Measurements from ENCODE around the gene OR5L1. TPM values are rescaled to one million over a fixed set of nuclear protein-coding genes. Genes with fewer than 3 reads are reported as not detected.

OR5L1 gene
- total RNA-seq (not detected), polyA plus RNA-seq (not detected)
- long read RNA-seq, donor 1: 0 reads
- long read RNA-seq, donor 2: 0 reads

GRCh38 chr11:55811067-55811466 is at the start of gene OR5L1:
OR5L1 (plus strand) TSS chr11:55811367; CDS start chr11:55811467, 100 bp downstream.
- Histone ChIP-seq H3K4me1 (no peaks in the 10 kb centered on the region), H3K27me3 (ENCODE audit: insufficient read depth in 3 of 3, low read length in 2 of 3) (no peaks in the 10 kb centered on the region), H3K4me3 (no peak within 1 kb of the TSS), H3K27ac (no peak within 1 kb of the TSS), H3K36me3 (ENCODE audit: insufficient read depth in 1 of 2, low read depth in 1 of 2) (no peaks in the 10 kb centered on the region), H3K9me3 (no peaks in the 10 kb centered on the region)
- intact Hi-C loops (cut with DNase I): no loop called here
- WGBS, 3 donors: 85 to 93% (median 86%) methylated on average over 1 of the region's 1 CpG
- no peak for TF ChIP-seq CTCF (IDR thresholded peaks at IDR 0.05)
- DNase-seq: no peak
- ATAC-seq: no peak

- ATAC-seq: no peak
- no peak for TF ChIP-seq CTCF (IDR thresholded peaks at IDR 0.05)
Observed at GRCh38 chr11:55773138-55773537, 38.0 kb upstream of the OR5L1 start, which contains the start of gene OR5D13. OR5D13 (plus strand) TSS chr11:55773438; CDS start chr11:55773438, 0 bp downstream.

GRCh38 chr11:55791606-55792005 is 19.6 kb upstream of the OR5L1 start:
- no peak for TF ChIP-seq CTCF (IDR thresholded peaks at IDR 0.05)
- Histone ChIP-seq H3K27me3 (ENCODE audit: insufficient read depth in 3 of 3, low read length in 2 of 3) (no peaks in the 10 kb centered on the region), H3K9me3 (no peaks in the 10 kb centered on the region), H3K27ac (no peak overlapping the region), H3K36me3 (ENCODE audit: insufficient read depth in 1 of 2, low read depth in 1 of 2) (no peaks in the 10 kb centered on the region), H3K4me3 (no peak overlapping the region), H3K4me1 (no peaks in the 10 kb centered on the region)
- WGBS, 3 donors: 81 to 85% (median 82%) methylated on average over 1 of the region's 1 CpG
- intact Hi-C loops (cut with DNase I): no loop called here
- DNase-seq (no peak), ATAC-seq (no peak)

More at GRCh38 chr11:55773138-55773537, 38.0 kb upstream of the OR5L1 start, which contains the start of gene OR5D13:
- intact Hi-C loops (cut with DNase I): no loop called here
- Histone ChIP-seq H3K27me3 (ENCODE audit: insufficient read depth in 3 of 3, low read length in 2 of 3) (peaks cover 0 to 2% (median 0%) of the 10 kb centered on the region in 3 donors), H3K4me3 (no peak within 1 kb of the TSS), H3K4me1 (no peaks in the 10 kb centered on the region), H3K9me3 (peaks cover 2% of the 10 kb centered on the region), H3K36me3 (ENCODE audit: insufficient read depth in 1 of 2, low read depth in 1 of 2) (no peaks in the 10 kb centered on the region), H3K27ac (no peak within 1 kb of the TSS)
- DNase-seq: no peak

GRCh38 chr11:55793321-55793720 is 17.8 kb upstream of the OR5L1 start:
- no peak overlapping the region for H3K4me3 ChIP-seq

More at GRCh38 chr11:55793321-55793720, 17.8 kb upstream of the OR5L1 start:
- 42 to 70% (median 59%) methylated on average over 2 of the region's 2 CpGs for WGBS, 3 donors
- Histone ChIP-seq H3K4me1 (no peaks in the 10 kb centered on the region), H3K9me3 (no peaks in the 10 kb centered on the region), H3K36me3 (ENCODE audit: insufficient read depth in 1 of 2, low read depth in 1 of 2) (no peaks in the 10 kb centered on the region), H3K27ac (no peak overlapping the region), H3K27me3 (ENCODE audit: insufficient read depth in 3 of 3, low read length in 2 of 3) (no peaks in the 10 kb centered on the region)
- TF ChIP-seq CTCF (IDR thresholded peaks at IDR 0.05): no peak
- DNase-seq (no peak), ATAC-seq (no peak)
- intact Hi-C loops (cut with DNase I): no loop called here
